Measurements from ENCODE around the gene MBP. TPM values are rescaled to one million over a fixed set of nuclear protein-coding genes. Genes with fewer than 3 reads are reported as not detected.

Gene MBP
- total RNA-seq, 3 donors from 2014 or later, result 37.9 to 48.5 (median 47.4) TPM

DNA sequence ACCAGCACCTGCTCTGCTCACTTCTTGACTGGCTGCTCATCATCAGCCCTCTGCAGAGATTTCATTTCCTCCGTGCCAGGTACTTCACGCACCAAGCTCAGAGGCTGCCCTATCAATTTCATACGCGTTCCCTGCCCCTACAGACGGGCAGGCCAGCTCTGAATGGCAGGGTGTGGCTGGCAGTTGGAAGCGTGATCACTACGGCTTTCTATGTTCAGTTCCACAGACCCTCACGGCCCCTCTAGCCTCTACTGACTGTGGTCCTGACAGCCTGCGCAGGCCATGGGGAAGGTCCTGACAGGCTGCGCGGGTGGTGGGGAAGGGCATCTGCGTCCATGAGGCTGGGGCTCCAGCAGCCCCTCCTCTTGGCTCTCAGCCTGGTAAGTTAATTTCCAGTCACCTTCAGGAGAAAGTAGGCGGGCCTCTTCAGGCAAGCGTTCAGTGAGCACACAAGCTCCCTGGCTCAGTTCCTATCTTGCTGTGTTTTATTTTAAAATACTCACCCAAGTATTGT, 155.4 kb downstream of the MBP start:
- DNase-seq (peak; percentile 63 to 79 (median 78)), ATAC-seq (peak; percentile 78)
- intact Hi-C loops (cut with DNase I, micrococcal nuclease), result no loop called here
- peaks cover 23% of the 10 kb centered on the region for H3K4me1 ChIP-seq (ENCODE audit: low read depth)
- TF ChIP-seq, protein P1, sequence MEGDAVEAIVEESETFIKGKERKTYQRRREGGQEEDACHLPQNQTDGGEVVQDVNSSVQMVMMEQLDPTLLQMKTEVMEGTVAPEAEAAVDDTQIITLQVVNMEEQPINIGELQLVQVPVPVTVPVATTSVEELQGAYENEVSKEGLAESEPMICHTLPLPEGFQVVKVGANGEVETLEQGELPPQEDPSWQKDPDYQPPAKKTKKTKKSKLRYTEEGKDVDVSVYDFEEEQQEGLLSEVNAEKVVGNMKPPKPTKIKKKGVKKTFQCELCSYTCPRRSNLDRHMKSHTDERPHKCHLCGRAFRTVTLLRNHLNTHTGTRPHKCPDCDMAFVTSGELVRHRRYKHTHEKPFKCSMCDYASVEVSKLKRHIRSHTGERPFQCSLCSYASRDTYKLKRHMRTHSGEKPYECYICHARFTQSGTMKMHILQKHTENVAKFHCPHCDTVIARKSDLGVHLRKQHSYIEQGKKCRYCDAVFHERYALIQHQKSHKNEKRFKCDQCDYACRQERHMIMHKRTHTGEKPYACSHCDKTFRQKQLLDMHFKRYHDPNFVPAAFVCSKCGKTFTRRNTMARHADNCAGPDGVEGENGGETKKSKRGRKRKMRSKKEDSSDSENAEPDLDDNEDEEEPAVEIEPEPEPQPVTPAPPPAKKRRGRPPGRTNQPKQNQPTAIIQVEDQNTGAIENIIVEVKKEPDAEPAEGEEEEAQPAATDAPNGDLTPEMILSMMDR (IDR thresholded peaks at IDR 0.05), result no peak
- H3K36me3 ChIP-seq (ENCODE audit: low read depth), result no peaks in the 10 kb centered on the region
- H3K9me3 ChIP-seq, result no peaks in the 10 kb centered on the region
- no peak overlapping the region for H3K4me3 ChIP-seq

DNA sequence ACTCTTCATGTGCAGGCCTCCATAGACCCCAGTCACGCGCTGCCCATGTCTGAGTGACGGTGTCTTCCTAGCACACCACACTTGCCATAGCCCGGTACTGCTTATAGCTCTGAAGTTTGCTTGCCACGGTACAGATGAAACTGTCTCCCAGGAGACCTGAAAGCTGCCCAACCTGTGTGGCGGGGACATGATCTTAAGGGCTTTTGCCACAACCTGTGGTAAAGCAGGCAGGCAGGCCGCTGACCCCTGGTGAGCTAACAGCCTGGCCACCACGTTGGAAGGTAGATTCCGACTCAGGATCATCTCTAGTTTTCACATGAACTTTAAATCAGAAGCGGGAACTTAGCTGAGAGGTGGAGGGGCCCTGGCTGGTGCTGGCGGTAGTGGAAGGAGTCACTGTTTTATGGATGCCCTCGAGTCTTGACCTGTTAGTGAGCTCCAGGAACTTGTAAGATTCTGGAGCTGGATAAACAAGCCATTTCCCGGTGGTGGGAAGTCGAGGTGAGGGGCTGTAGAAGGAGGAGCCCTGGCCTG, 156.9 kb downstream of the MBP start:
- Histone ChIP-seq H3K36me3 (ENCODE audit: low read depth) (no peaks in the 10 kb centered on the region), H3K9me3 (no peaks in the 10 kb centered on the region), H3K4me1 (ENCODE audit: low read depth) (peaks cover 9% of the 10 kb centered on the region), H3K4me3 (no peak overlapping the region)
- DNase-seq, result no peak
- intact Hi-C loops (cut with DNase I, micrococcal nuclease), result no loop called here
- ATAC-seq, result no peak
- TF ChIP-seq, protein P1 (IDR thresholded peaks at IDR 0.05), result no peak

DNA sequence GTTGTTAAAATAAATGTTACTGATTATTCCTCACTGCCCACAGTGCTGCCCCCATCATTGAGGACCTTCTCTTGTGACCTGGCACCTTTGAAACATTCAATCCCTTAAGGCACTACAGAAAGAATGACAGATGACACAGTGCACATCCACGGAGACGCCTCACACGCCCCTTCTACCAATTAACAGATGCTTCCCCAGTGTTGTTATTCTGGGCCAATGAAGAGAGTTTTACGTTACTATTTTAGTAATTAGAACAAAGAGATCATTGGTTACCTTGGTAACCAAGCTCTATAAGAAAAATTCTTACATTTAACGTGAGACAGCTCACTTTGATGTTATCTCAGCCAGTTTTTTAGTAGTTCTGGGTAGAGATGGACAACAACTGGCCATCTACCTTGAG, 158.2 kb downstream of the MBP start:
- Histone ChIP-seq H3K4me1 (ENCODE audit: low read depth) (peaks cover 9% of the 10 kb centered on the region), H3K4me3 (no peak overlapping the region), H3K36me3 (ENCODE audit: low read depth) (no peaks in the 10 kb centered on the region), H3K9me3 (no peaks in the 10 kb centered on the region)
- DNase-seq (no peak), ATAC-seq (no peak)
- TF ChIP-seq, protein P1 (IDR thresholded peaks at IDR 0.05), result no peak
- intact Hi-C loops (cut with DNase I, micrococcal nuclease), result no loop called here

DNA sequence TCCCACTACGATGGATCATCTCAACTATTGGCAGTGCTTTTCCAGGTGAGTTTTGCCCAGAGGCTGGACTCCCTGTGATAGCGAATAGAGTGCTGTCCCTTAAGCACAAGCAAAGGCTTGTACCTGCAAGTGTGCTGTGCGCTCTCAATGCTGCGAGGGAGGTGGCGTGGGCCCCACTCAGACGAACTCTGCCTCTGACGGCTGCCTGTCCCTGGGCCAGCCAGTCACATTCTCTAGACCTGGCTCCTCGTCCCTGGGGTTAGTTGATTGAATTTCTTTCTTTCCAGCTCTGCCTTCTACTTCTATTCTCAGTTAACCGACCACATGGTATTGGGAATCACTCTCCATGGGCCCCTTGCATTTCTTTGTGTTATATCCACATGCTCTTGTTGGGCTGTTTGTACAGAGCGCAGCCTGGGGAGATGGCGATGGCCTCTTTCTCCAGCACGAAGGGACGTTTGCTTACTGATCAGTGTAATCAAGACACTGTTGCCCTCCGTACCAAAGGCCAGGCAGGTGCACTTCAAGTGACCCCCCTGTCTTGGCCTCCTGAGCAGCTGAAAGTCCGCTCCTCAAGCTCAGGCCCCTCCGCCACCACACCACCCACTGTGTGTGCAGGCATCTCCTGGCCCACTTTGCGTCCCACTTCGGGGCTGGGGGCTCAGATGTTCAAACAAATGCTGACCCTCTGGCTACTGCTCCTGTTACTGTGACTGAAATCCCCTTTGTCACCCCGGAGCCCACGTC, 158.9 kb downstream of the MBP start:
- TF ChIP-seq, protein P1 (IDR thresholded peaks at IDR 0.05), result no peak
- peaks cover 9% of the 10 kb centered on the region for H3K4me1 ChIP-seq (ENCODE audit: low read depth)
- no peak for ATAC-seq
- intact Hi-C loops (cut with DNase I, micrococcal nuclease), result no loop called here
- H3K4me3 ChIP-seq, result no peak overlapping the region
- no peaks in the 10 kb centered on the region for H3K9me3 ChIP-seq
- H3K36me3 ChIP-seq (ENCODE audit: low read depth), result no peaks in the 10 kb centered on the region
- DNase-seq, result no peak

DNA sequence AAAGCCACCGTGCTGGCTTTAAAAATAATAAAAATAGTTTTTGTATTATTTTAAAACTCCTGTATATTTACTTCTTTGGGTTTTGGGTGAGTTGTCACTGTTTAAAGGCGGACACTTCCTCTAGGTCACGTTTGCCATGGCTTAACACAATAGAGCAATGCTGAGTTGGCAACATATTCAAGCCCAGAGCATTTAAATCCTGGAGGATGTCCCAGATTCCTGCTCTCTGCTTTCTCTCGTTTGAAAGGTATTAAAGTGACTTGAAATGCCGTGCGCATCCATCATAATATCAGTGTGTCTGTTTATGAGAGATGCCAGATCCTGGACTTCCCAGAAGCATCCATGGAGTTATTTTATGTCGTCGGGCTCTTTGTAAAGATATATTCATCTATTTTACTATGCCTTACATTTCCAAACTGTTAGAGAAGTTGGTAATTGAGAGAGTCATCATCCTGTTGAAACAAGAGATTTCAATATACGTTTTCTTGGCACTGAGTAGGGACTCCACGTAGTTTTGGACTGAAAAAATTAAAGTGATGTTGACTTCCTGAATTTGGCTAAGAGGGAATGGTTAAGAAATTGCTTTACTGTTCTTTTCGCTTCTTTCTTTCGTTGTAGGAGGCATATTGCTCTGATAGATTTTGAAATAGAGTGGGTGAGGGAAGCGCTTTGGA, 159.6 kb downstream of the MBP start:
- no peak for ATAC-seq
- no peaks in the 10 kb centered on the region for H3K9me3 ChIP-seq
- no peaks in the 10 kb centered on the region for H3K36me3 ChIP-seq (ENCODE audit: low read depth)
- TF ChIP-seq, protein P1 (IDR thresholded peaks at IDR 0.05), result no peak
- H3K4me1 ChIP-seq (ENCODE audit: low read depth), result peaks cover 9% of the 10 kb centered on the region
- DNase-seq, result no peak
- no peak overlapping the region for H3K4me3 ChIP-seq
- intact Hi-C loops (cut with DNase I, micrococcal nuclease), result no loop called here

Measured in mucosa of descending colon (tissue), 3 donors.